Activated CD4-positive, alpha-beta T cell treated with anti-CD3 and anti-CD28 coated beads, Interleukin-2, amount 10 ng/mL, durations not matched to agents 7 days and 5 days (primary cell): ENCODE data around the gene C19orf73. TPM values are rescaled to one million over a fixed set of nuclear protein-coding genes. Genes with fewer than 3 reads are reported as not detected.
A peak's percentile ranks its signal among the peaks of the same experiment; 100 is the strongest.

Experiments
- CTCF ChIA-PET: fragments of 350-600 bp; sonication (Branson Sonifier 250); formaldehyde crosslinking; loops from one replicate; lab custom pipeline; 2021; ENCODE audit warnings: antibody characterized with exemption; lab: Charles Lee
- POLR2A ChIA-PET: fragments of 350-600 bp; sonication (Branson Sonifier 250); formaldehyde crosslinking; loops from one replicate; lab custom pipeline; 2021; ENCODE audit warnings: antibody characterized with exemption; lab: Charles Lee
- DNase-seq: peaks from one replicate; pipeline ENCODE4 v3.0.0-alpha.2; 2020
- H3K27ac Mint-ChIP-seq: one replicate; pipeline ENCODE4 v1.8.0; 2021; ENCODE audit warnings: mild to moderate bottlenecking, moderate library complexity, mixed read lengths
- H3K27me3 Mint-ChIP-seq: one replicate; pipeline ENCODE4 v1.8.0; 2021; ENCODE audit warnings: mixed read lengths
- H3K36me3 Mint-ChIP-seq: one replicate; pipeline ENCODE4 v1.8.0; 2021; ENCODE audit warnings: low read depth, mixed read lengths
- H3K4me1 Mint-ChIP-seq: one replicate; pipeline ENCODE4 v1.8.0; 2021; ENCODE audit warnings: mixed read lengths
- H3K4me3 Mint-ChIP-seq: one replicate; pipeline ENCODE4 v1.8.0; 2021; ENCODE audit warnings: mild to moderate bottlenecking, moderate library complexity, mixed read lengths
- H3K9me3 Mint-ChIP-seq: one replicate; pipeline ENCODE4 v1.8.0; 2021; ENCODE audit warnings: mixed read lengths
- total RNA-seq, 2 experiments: library from RNA; stranded (reverse); gene quantifications; one replicate each; pipeline ENCODE4 v1.2.3, GENCODE V29; 2021

C19orf73 gene
- total RNA-seq, 2 experiments from 2014 or later = 1.0 to 1.3 TPM

GRCh38 chr19:49101160-49101559 lies 17.8 kb downstream of the C19orf73 start:
- POLR2A ChIA-PET = no interaction called here
- H3K9me3 Mint-ChIP-seq = no peaks in the 10 kb centered on the region

GRCh38 chr19:49098795-49099194 lies 20.1 kb downstream of the C19orf73 start:
- ChIA-PET POLR2A (no interaction called here), CTCF (interaction anchor here (1.0 to 2.6 kb wide), 11 partner anchors 7 to 159 kb away, joined by 3 to 22 read pairs (median 9); partner anchors contain the start of genes CGB7 and LIN7B)
- Mint-ChIP-seq H3K36me3 (peaks cover 40% of the 10 kb centered on the region), H3K27me3 (no peaks in the 10 kb centered on the region), H3K4me1 (peaks cover 18% of the 10 kb centered on the region), H3K27ac (peak overlapping the region; percentile 33), H3K4me3 (no peak overlapping the region), H3K9me3 (no peaks in the 10 kb centered on the region)
- DNase-seq = no peak

More at GRCh38 chr19:49101160-49101559, 17.8 kb downstream of the C19orf73 start:
- Mint-ChIP-seq H3K27ac (no peak overlapping the region), H3K4me3 (no peak overlapping the region), H3K27me3 (no peaks in the 10 kb centered on the region), H3K36me3 (peaks cover 44% of the 10 kb centered on the region), H3K4me1 (peaks cover 18% of the 10 kb centered on the region)
- DNase-seq = no peak
- CTCF ChIA-PET = interaction anchor here (0.6 to 1.3 kb wide), 4 partner anchors 8 to 150 kb away, joined by 3 to 6 read pairs (median 3); partner anchors contain the start of gene LIN7B

DNA sequence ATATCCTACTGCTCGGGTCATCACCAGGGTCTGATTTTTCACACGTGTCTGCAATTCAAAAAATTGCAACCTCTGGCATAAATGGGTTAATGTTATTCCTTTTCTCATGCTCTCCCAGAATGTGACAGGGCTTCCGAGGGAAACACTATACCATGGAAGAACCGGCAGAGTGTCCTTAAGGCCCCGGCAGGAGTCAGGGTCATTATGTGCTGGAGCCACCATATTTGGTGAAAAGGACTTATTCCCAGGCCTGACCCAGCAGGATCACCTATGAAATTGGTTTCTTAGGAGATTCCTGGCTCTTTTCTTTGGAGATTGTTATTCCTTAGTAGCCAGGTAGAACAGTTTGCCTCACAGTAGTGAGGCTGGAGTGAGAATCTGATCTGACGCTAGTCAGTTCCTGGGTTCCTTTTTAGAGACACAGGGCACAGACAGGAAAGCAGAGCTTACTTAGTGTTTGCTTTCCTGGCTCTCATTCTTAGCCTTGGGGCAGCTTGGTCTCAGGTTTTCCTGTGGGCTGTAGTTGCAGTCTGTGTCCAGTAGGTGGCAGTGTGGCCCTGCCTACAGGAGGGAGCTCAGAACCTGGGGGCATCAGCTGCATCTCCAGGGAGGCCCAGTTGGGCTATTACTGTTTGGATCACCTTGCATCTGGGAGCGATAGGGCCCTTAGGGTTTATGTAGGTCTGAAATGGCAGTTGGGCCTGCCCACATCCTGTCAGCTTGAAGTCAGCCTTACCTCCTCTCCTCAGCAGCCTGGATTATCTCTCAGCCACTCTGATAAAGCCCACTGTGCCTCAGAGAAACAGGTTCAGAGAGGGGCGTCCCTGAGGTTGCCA lies 21.3 kb downstream of the C19orf73 start:
- no peaks in the 10 kb centered on the region for H3K27me3 Mint-ChIP-seq
- no peaks in the 10 kb centered on the region for H3K9me3 Mint-ChIP-seq
- POLR2A ChIA-PET = interaction anchor here (0.6 kb wide), 1 partner anchor 719 kb away, joined by 4 read pairs; no protein-coding TSS in a partner anchor
- H3K4me3 Mint-ChIP-seq = no peak overlapping the region
- CTCF ChIA-PET = interaction anchor here (0.5 to 2.6 kb wide), 40 partner anchors 9 to 444 kb away, joined by 3 to 22 read pairs (median 6); partner anchors contain the start of genes CGB7, LIN7B and RUVBL2
- peaks cover 18% of the 10 kb centered on the region for H3K4me1 Mint-ChIP-seq
- DNase-seq = peak; percentile 78
- peaks cover 44% of the 10 kb centered on the region for H3K36me3 Mint-ChIP-seq
- H3K27ac Mint-ChIP-seq = peak overlapping the region; percentile 77

- ChIA-PET CTCF (interaction anchor here (0.6 to 1.7 kb wide), 4 partner anchors 11 to 311 kb away, joined by 3 read pairs; no protein-coding TSS in a partner anchor), POLR2A (no interaction called here)
- DNase-seq = no peak
- Mint-ChIP-seq H3K4me1 (peaks cover 27% of the 10 kb centered on the region), H3K9me3 (no peaks in the 10 kb centered on the region), H3K4me3 (no peak overlapping the region), H3K36me3 (peaks cover 50% of the 10 kb centered on the region), H3K27me3 (no peaks in the 10 kb centered on the region), H3K27ac (no peak overlapping the region)
Observed at GRCh38 chr19:49094505-49095482, 24.1 kb downstream of the C19orf73 start.

DNA sequence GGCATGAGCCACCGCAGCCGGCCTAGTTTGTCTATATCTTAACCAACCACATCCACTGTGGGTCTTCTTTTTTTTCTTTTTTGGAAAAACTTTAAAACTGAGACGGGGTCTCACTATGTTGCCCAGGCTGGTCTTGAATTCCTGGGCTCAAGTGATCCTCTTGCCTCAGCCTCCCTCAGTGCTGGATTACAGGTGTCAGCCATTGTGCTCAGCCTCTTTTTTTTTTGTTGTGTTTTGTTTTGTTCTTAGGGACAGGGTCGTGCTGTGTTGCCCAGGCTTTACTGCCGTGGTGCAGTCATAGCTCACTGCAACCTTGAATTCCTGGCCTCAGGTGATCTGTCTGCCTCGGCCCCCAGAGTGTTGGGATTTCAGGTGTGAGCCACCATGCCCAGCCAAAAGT lies 26.3 kb downstream of the C19orf73 start:
- ChIA-PET CTCF (interaction anchor here (0.7 to 0.9 kb wide), 2 partner anchors 14 to 103 kb away, joined by 3 to 5 read pairs; no protein-coding TSS in a partner anchor), POLR2A (no interaction called here)
- Mint-ChIP-seq H3K27me3 (no peaks in the 10 kb centered on the region), H3K4me3 (no peak overlapping the region), H3K27ac (no peak overlapping the region), H3K36me3 (peaks cover 47% of the 10 kb centered on the region), H3K4me1 (peaks cover 26% of the 10 kb centered on the region), H3K9me3 (no peaks in the 10 kb centered on the region)
- DNase-seq = no peak

- Mint-ChIP-seq H3K4me1 (peaks cover 23% of the 10 kb centered on the region), H3K4me3 (no peak overlapping the region), H3K27me3 (no peaks in the 10 kb centered on the region), H3K9me3 (no peaks in the 10 kb centered on the region), H3K36me3 (peaks cover 51% of the 10 kb centered on the region), H3K27ac (no peak overlapping the region)
- ChIA-PET POLR2A (no interaction called here), CTCF (interaction anchor here (0.9 kb wide), 1 partner anchor 15 kb away, joined by 5 read pairs; no protein-coding TSS in a partner anchor)
- DNase-seq = no peak
Observed at GRCh38 chr19:49091391-49092038, 27.4 kb downstream of the C19orf73 start.

GRCh38 chr19:49086296-49086695 lies 32.6 kb downstream of the C19orf73 start:
- Mint-ChIP-seq H3K4me3 (peak overlapping the region; percentile 95), H3K27ac (peak overlapping the region; percentile 94), H3K9me3 (no peaks in the 10 kb centered on the region), H3K4me1 (peaks cover 32% of the 10 kb centered on the region), H3K27me3 (peaks cover 1% of the 10 kb centered on the region), H3K36me3 (peaks cover 39% of the 10 kb centered on the region)
- POLR2A ChIA-PET = no interaction called here
- no peak for DNase-seq
- CTCF ChIA-PET = no interaction called here

DNA sequence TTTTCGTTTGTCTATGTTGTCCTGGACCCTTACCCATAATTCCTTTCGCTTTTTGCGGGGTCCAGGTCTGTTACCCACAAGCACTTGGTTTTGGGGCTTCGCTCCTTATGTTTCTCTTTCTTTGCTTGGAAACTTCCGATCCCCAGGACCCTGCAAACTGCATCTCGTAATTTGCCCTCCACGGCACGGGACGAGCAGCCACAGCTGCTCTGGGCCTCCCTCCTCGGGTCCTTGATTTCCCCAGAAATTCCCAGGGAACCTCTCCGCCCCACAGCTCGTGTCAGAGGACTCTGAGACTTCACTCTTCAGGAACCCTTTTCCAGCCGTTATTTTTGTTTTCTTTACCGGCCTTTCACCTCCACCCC lies 33.1 kb downstream of the C19orf73 start:
- Mint-ChIP-seq H3K27ac (peak overlapping the region; percentile 94), H3K4me1 (peaks cover 32% of the 10 kb centered on the region), H3K36me3 (peaks cover 36% of the 10 kb centered on the region), H3K4me3 (peak overlapping the region; percentile 95), H3K27me3 (peaks cover 1% of the 10 kb centered on the region), H3K9me3 (no peaks in the 10 kb centered on the region)
- no peak for DNase-seq
- ChIA-PET POLR2A (no interaction called here), CTCF (no interaction called here)

DNA sequence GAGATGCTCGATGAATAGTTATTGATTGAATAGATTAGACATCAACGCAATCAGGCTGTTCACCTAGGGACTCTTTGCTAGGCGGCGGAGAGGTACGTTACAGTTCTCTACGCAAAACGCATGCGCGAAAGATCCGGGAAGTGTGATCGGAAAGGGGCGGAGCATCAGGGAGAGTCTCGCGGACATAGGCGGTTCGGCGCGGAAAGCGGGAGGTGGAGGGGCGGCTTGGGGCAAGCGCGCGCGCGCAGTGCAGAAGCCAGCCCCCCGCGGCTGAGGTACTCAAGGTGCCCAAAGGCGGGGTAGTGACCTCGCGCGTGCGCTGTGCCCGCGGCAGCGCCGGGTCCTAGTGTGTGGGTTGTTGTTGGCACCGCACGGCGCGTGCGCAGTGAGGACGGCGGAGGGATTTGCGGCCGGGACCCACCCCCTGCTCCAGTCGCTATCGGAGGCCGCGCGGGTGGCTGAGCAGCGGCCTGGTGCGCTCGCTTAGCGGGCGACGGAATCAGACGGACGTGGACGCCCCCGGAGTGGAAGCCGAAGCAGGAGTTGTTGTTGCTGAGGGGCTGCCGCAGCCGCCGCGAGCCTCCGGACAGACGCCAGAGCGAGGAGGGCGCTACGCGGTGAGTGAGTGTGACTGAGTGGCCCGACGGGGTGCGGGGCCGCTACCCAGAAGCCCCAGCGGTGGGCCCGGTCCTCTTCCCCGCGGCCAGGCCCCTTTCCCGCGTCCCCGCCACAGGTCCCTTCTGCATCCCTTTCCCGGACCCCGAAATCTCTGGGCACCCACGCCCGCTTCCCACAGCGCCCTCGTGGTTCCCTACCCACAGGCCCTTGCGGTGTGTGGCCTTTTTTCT lies 33.7 kb downstream of the C19orf73 start, which contains the start of gene SNRNP70:
SNRNP70 (plus strand) TSS at position 432 of the 848 bp plus-strand sequence. CDS start 964 bp downstream, outside the sequence.
- H3K4me1 Mint-ChIP-seq = peaks cover 31% of the 10 kb centered on the region
- ChIA-PET POLR2A (no interaction called here), CTCF (no interaction called here)
- H3K27me3 Mint-ChIP-seq = peaks cover 1% of the 10 kb centered on the region
- H3K36me3 Mint-ChIP-seq = peaks cover 31% of the 10 kb centered on the region
- H3K27ac Mint-ChIP-seq = peak within 1 kb of the TSS; percentile 94
- DNase-seq = peak; percentile 99
- no peaks in the 10 kb centered on the region for H3K9me3 Mint-ChIP-seq
- H3K4me3 Mint-ChIP-seq = peak within 1 kb of the TSS; percentile 95

GRCh38 chr19:49084206-49085019 lies 34.5 kb downstream of the C19orf73 start:
- H3K4me3 Mint-ChIP-seq = peak overlapping the region; percentile 95
- CTCF ChIA-PET = interaction anchor here (2.0 kb wide), 1 partner anchor 91 kb away, joined by 4 read pairs; the partner anchor contains the start of gene RUVBL2
- no peaks in the 10 kb centered on the region for H3K9me3 Mint-ChIP-seq
- peaks cover 29% of the 10 kb centered on the region for H3K36me3 Mint-ChIP-seq
- H3K27me3 Mint-ChIP-seq = peaks cover 1% of the 10 kb centered on the region
- H3K27ac Mint-ChIP-seq = peak overlapping the region; percentile 94
- POLR2A ChIA-PET = no interaction called here
- H3K4me1 Mint-ChIP-seq = peaks cover 31% of the 10 kb centered on the region
- DNase-seq = no peak
